ENCODE data around the gene CCDC24.

DNA sequence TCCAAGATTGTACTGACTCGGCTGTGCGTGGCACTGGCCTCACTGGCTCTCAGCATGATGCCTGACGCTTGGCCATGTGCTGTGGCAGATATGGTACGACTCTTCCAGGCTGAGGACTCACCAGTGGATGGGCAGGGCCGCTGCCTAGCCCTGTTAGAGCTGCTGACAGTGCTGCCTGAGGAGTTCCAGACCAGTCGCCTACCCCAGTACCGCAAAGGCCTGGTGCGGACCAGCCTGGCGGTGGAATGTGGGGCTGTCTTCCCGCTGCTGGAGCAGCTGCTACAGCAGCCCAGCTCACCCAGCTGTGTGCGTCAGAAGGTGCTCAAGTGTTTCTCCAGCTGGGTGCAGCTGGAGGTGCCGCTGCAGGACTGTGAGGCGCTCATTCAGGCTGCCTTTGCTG, 41.7 kb upstream of the CCDC24 start:
- TF ChIP-seq ZNF274 (CRISPR knock-in tag; IDR thresholded peaks at IDR 0.05) (no peak), CREM (IDR thresholded peaks at IDR 0.05) (no peak), CREM (CRISPR knock-in tag; IDR thresholded peaks at IDR 0.05) (no peak), ZNF652 (CRISPR knock-in tag; IDR thresholded peaks at IDR 0.05; ENCODE audit: borderline replicate concordance, low read depth) (no peak), EZH2 (conservative IDR thresholded peaks at IDR 0.05; ENCODE audit: low read depth, low read length) (no peak), CTCF (CRISPR knock-in tag; IDR thresholded peaks at IDR 0.05) (no peak), ZNF501 (CRISPR knock-in tag; IDR thresholded peaks at IDR 0.05) (no peak), MAFF (IDR thresholded peaks at IDR 0.05; ENCODE audit: low read depth, low read length) (no peak), MLLT10 (CRISPR knock-in tag; IDR thresholded peaks at IDR 0.05) (no peak)

Measured in HepG2 (cell line).